ENCODE data around the gene LGI4.
A peak's percentile ranks its signal among the peaks of the same experiment; 100 is the strongest.

Gene LGI4

GRCh38 chr19:35135389-35135909, 590 bp upstream of the LGI4 start:
- Histone ChIP-seq H3K27me3 (replicated peaks; ENCODE audit: insufficient read depth, low read length) (peaks cover 62% of the 10 kb centered on the region), H3K9me3 (replicated peaks; ENCODE audit: insufficient read depth, low read length) (no peaks in the 10 kb centered on the region), H3F3A (ENCODE audit: insufficient read depth, low read length) (no peaks in the 10 kb centered on the region), H2AFZ (ENCODE audit: low read length) (no peak overlapping the region), H4K20me1 (ENCODE audit: insufficient read depth, low read length) (no peaks in the 10 kb centered on the region), H3K4me1 (ENCODE audit: low read length) (0 out of 2 replicates have a peak, but pooled peaks cover 8% of the 10 kb centered on the region), H3K4me2 (ENCODE audit: low read depth, low read length) (peak overlapping the region; percentile 26), H3K9ac (ENCODE audit: low read length) (no peak overlapping the region), H3K36me3 (replicated peaks; ENCODE audit: insufficient read depth, low read length) (no peaks in the 10 kb centered on the region), H3K4me3 (ENCODE audit: low read length) (no peak overlapping the region), H3K79me2 (ENCODE audit: low read length) (no peaks in the 10 kb centered on the region), H3K27ac (ENCODE audit: low read length) (no peak overlapping the region), H3K9me2 (replicated peaks; ENCODE audit: insufficient read depth, low read length) (no peaks in the 10 kb centered on the region)
- TF ChIP-seq EZH2phosphoT487 (IDR thresholded peaks at IDR 0.05; ENCODE audit: low read length) (no peak), CTCF (IDR thresholded peaks at IDR 0.05; ENCODE audit: low read length) (peak; percentile 87)
- peak; percentile 64 for DNase-seq

GRCh38 chr19:35133826-35134225, 1.0 kb downstream of the LGI4 start:
- no peaks in the 10 kb centered on the region for H4K20me1 ChIP-seq (ENCODE audit: insufficient read depth, low read length)
- no peaks in the 10 kb centered on the region for H3F3A ChIP-seq (ENCODE audit: insufficient read depth, low read length)
- 0 out of 2 replicates have a peak, but pooled peaks cover 8% of the 10 kb centered on the region for H3K4me1 ChIP-seq (ENCODE audit: low read length)
- no peak overlapping the region for H3K4me2 ChIP-seq (ENCODE audit: low read depth, low read length)
- no peak overlapping the region for H3K4me3 ChIP-seq (ENCODE audit: low read length)
- no peak overlapping the region for H3K27ac ChIP-seq (ENCODE audit: low read length)
- H3K27me3 ChIP-seq (replicated peaks; ENCODE audit: insufficient read depth, low read length), result peaks cover 70% of the 10 kb centered on the region
- DNase-seq, result no peak
- no peak overlapping the region for H3K9ac ChIP-seq (ENCODE audit: low read length)
- H3K79me2 ChIP-seq (ENCODE audit: low read length), result no peaks in the 10 kb centered on the region
- H3K36me3 ChIP-seq (replicated peaks; ENCODE audit: insufficient read depth, low read length), result no peaks in the 10 kb centered on the region
- no peak for TF ChIP-seq CTCF (IDR thresholded peaks at IDR 0.05; ENCODE audit: low read length)
- no peak for TF ChIP-seq EZH2 (optimal IDR thresholded peaks at IDR 0.05; ENCODE audit: low read depth, low read length)
- no peak for TF ChIP-seq EZH2phosphoT487 (IDR thresholded peaks at IDR 0.05; ENCODE audit: low read length)
- H2AFZ ChIP-seq (ENCODE audit: low read length), result no peak overlapping the region
- no peaks in the 10 kb centered on the region for H3K9me2 ChIP-seq (replicated peaks; ENCODE audit: insufficient read depth, low read length)
- no peaks in the 10 kb centered on the region for H3K9me3 ChIP-seq (replicated peaks; ENCODE audit: insufficient read depth, low read length)

- no peak for DNase-seq
- Histone ChIP-seq H3K27me3 (replicated peaks; ENCODE audit: insufficient read depth, low read length) (peaks cover 72% of the 10 kb centered on the region), H3K9ac (ENCODE audit: low read length) (no peak overlapping the region), H3K4me1 (ENCODE audit: low read length) (0 out of 2 replicates have a peak, but pooled peaks cover 8% of the 10 kb centered on the region), H3K79me2 (ENCODE audit: low read length) (no peaks in the 10 kb centered on the region), H3K36me3 (replicated peaks; ENCODE audit: insufficient read depth, low read length) (no peaks in the 10 kb centered on the region), H3K4me2 (ENCODE audit: low read depth, low read length) (no peak overlapping the region), H2AFZ (ENCODE audit: low read length) (no peak overlapping the region), H3F3A (ENCODE audit: insufficient read depth, low read length) (no peaks in the 10 kb centered on the region), H4K20me1 (ENCODE audit: insufficient read depth, low read length) (no peaks in the 10 kb centered on the region), H3K27ac (ENCODE audit: low read length) (no peak overlapping the region), H3K9me3 (replicated peaks; ENCODE audit: insufficient read depth, low read length) (no peaks in the 10 kb centered on the region), H3K4me3 (ENCODE audit: low read length) (no peak overlapping the region), H3K9me2 (replicated peaks; ENCODE audit: insufficient read depth, low read length) (no peaks in the 10 kb centered on the region)
- TF ChIP-seq CTCF (IDR thresholded peaks at IDR 0.05; ENCODE audit: low read length) (no peak), EZH2phosphoT487 (IDR thresholded peaks at IDR 0.05; ENCODE audit: low read length) (no peak), EZH2 (optimal IDR thresholded peaks at IDR 0.05; ENCODE audit: low read depth, low read length) (no peak)
Measured at GRCh38 chr19:35132254-35132653, 2.6 kb downstream of the LGI4 start.
